Muscle layer of colon (tissue), 2 donors: Measurements from ENCODE around the gene FN3K.
"Not testable (repeated sequence)": the region's sequence is repeated elsewhere in the genome, so short reads cannot be mapped to it uniquely, and the experiment has no call there.

ENCODE experiments used
- H3K27ac ChIP-seq: one replicate; pipeline ENCODE4 v1.7.0; 2013; ENCODE audit warnings: low read depth, mild to moderate bottlenecking, low read length, moderate library complexity
- H3K27me3 ChIP-seq, 2 donors: one replicate each; pipeline ENCODE4 v1.7.0; 2013; ENCODE audit warnings: low read length in 2 of 2, mild to moderate bottlenecking in 2 of 2; ENCODE audit not compliant: insufficient read depth in 2 of 2, control insufficient read depth in 1 of 2
- H3K36me3 ChIP-seq: one replicate; pipeline ENCODE4 v1.7.0; 2013; ENCODE audit warnings: mild to moderate bottlenecking, low read length; ENCODE audit not compliant: insufficient read depth
- H3K4me1 ChIP-seq: one replicate; pipeline ENCODE4 v1.7.0; 2013; ENCODE audit warnings: mild to moderate bottlenecking, low read length; ENCODE audit not compliant: insufficient read depth
- H3K4me3 ChIP-seq, 2 donors: one replicate each; pipeline ENCODE4 v1.7.0; 2013; ENCODE audit warnings: low read length in 2 of 2, low read depth in 1 of 2, mild to moderate bottlenecking in 1 of 2, moderate library complexity in 1 of 2
- H3K9ac ChIP-seq: one replicate; pipeline ENCODE4 v1.7.0; 2013; ENCODE audit warnings: low read length
- H3K9me3 ChIP-seq: one replicate; pipeline ENCODE4 v1.7.0; 2013; ENCODE audit warnings: mild to moderate bottlenecking, low read length
- donor health status: abdominal sarcoma.
- donor health status: Adenocarcinoma of cecum.

FN3K gene

GRCh38 chr17:82782657-82783207 is 47.3 kb downstream of the FN3K start:
- peaks cover 11% of the 10 kb centered on the region for H3K36me3 ChIP-seq
- no peaks in the 10 kb centered on the region for H3K9me3 ChIP-seq
- H3K27ac ChIP-seq = no peak overlapping the region
- no peaks in the 10 kb centered on the region for H3K4me1 ChIP-seq
- no peaks in the 10 kb centered on the region for H3K27me3 ChIP-seq
- no peak overlapping the region for H3K9ac ChIP-seq
- H3K4me3 ChIP-seq = no peak overlapping the region

GRCh38 chr17:82783498-82783897 is 48.1 kb downstream of the FN3K start:
- peaks cover 11% of the 10 kb centered on the region for H3K36me3 ChIP-seq
- H3K9ac ChIP-seq = no peak overlapping the region
- no peaks in the 10 kb centered on the region for H3K27me3 ChIP-seq
- H3K4me3 ChIP-seq = no peak overlapping the region
- H3K4me1 ChIP-seq = no peaks in the 10 kb centered on the region
- no peaks in the 10 kb centered on the region for H3K9me3 ChIP-seq
- no peak overlapping the region for H3K27ac ChIP-seq

GRCh38 chr17:82785581-82785980 is 50.2 kb downstream of the FN3K start:
- H3K27me3 ChIP-seq, H3K4me1 ChIP-seq, H3K9ac ChIP-seq, H3K27ac ChIP-seq, H3K4me3 ChIP-seq, H3K9me3 ChIP-seq: not testable (repeated sequence)
- H3K36me3 ChIP-seq = peaks cover 11% of the 10 kb centered on the region

GRCh38 chr17:82786427-82786826 is 51.0 kb downstream of the FN3K start:
- Histone ChIP-seq H3K36me3 (peaks cover 11% of the 10 kb centered on the region), H3K4me1 (no peaks in the 10 kb centered on the region), H3K27me3 (no peaks in the 10 kb centered on the region), H3K4me3 (no peak overlapping the region), H3K9me3 (no peaks in the 10 kb centered on the region), H3K27ac (no peak overlapping the region), H3K9ac (no peak overlapping the region)

GRCh38 chr17:82787081-82787848 is 51.9 kb downstream of the FN3K start:
- no peaks in the 10 kb centered on the region for H3K4me1 ChIP-seq
- no peaks in the 10 kb centered on the region for H3K27me3 ChIP-seq
- H3K4me3 ChIP-seq = no peak overlapping the region
- H3K36me3 ChIP-seq = peaks cover 11% of the 10 kb centered on the region
- no peaks in the 10 kb centered on the region for H3K9me3 ChIP-seq
- H3K9ac ChIP-seq = no peak overlapping the region
- H3K27ac ChIP-seq = no peak overlapping the region

- H3K27ac ChIP-seq = no peak overlapping the region
- H3K27me3 ChIP-seq = no peaks in the 10 kb centered on the region
- H3K36me3 ChIP-seq = peaks cover 7% of the 10 kb centered on the region
- H3K4me3 ChIP-seq = no peak overlapping the region
- no peaks in the 10 kb centered on the region for H3K9me3 ChIP-seq
- no peak overlapping the region for H3K9ac ChIP-seq
- H3K4me1 ChIP-seq = peaks cover 3% of the 10 kb centered on the region
Measured at GRCh38 chr17:82788206-82789001, 53.0 kb downstream of the FN3K start.

- H3K36me3 ChIP-seq = peaks cover 5% of the 10 kb centered on the region
- H3K9ac ChIP-seq = no peak overlapping the region
- no peaks in the 10 kb centered on the region for H3K27me3 ChIP-seq
- no peak overlapping the region for H3K4me3 ChIP-seq
- no peak overlapping the region for H3K27ac ChIP-seq
- peaks cover 10% of the 10 kb centered on the region for H3K4me1 ChIP-seq
- H3K9me3 ChIP-seq = no peaks in the 10 kb centered on the region
Measured at GRCh38 chr17:82789051-82789592, 53.7 kb downstream of the FN3K start.

- H3K36me3 ChIP-seq = no peaks in the 10 kb centered on the region
- peaks cover 17% of the 10 kb centered on the region for H3K4me1 ChIP-seq
- H3K27me3 ChIP-seq = no peaks in the 10 kb centered on the region
- no peak overlapping the region for H3K9ac ChIP-seq
- H3K4me3 ChIP-seq = no peak overlapping the region
- no peak overlapping the region for H3K27ac ChIP-seq
- H3K9me3 ChIP-seq = no peaks in the 10 kb centered on the region
Measured at GRCh38 chr17:82789806-82790205, 54.4 kb downstream of the FN3K start.

GRCh38 chr17:82790391-82790790 is 55.0 kb downstream of the FN3K start:
- H3K9ac ChIP-seq = no peak overlapping the region
- H3K27ac ChIP-seq = no peak overlapping the region
- H3K4me1 ChIP-seq = peaks cover 21% of the 10 kb centered on the region
- no peak overlapping the region for H3K4me3 ChIP-seq
- no peaks in the 10 kb centered on the region for H3K36me3 ChIP-seq
- no peaks in the 10 kb centered on the region for H3K27me3 ChIP-seq
- no peaks in the 10 kb centered on the region for H3K9me3 ChIP-seq

- Histone ChIP-seq H3K9me3 (no peaks in the 10 kb centered on the region), H3K4me3 (no peak overlapping the region), H3K36me3 (no peaks in the 10 kb centered on the region), H3K27ac (no peak overlapping the region), H3K4me1 (peaks cover 26% of the 10 kb centered on the region), H3K27me3 (no peaks in the 10 kb centered on the region), H3K9ac (no peak overlapping the region)
Measured at GRCh38 chr17:82791532-82791931, 56.1 kb downstream of the FN3K start.

- Histone ChIP-seq H3K27ac (peak overlapping the region; percentile 56), H3K36me3 (no peaks in the 10 kb centered on the region), H3K27me3 (no peaks in the 10 kb centered on the region), H3K4me3 (no peak overlapping the region), H3K9me3 (no peaks in the 10 kb centered on the region), H3K4me1 (peaks cover 26% of the 10 kb centered on the region), H3K9ac (no peak overlapping the region)
Measured at GRCh38 chr17:82793974-82794630, 58.7 kb downstream of the FN3K start.
